ENCODE data around the gene ALDH3B2.
"Not testable (repeated sequence)": the region's sequence is repeated elsewhere in the genome, so short reads cannot be mapped to it uniquely, and the experiment has no call there.

ALDH3B2 gene

DNA sequence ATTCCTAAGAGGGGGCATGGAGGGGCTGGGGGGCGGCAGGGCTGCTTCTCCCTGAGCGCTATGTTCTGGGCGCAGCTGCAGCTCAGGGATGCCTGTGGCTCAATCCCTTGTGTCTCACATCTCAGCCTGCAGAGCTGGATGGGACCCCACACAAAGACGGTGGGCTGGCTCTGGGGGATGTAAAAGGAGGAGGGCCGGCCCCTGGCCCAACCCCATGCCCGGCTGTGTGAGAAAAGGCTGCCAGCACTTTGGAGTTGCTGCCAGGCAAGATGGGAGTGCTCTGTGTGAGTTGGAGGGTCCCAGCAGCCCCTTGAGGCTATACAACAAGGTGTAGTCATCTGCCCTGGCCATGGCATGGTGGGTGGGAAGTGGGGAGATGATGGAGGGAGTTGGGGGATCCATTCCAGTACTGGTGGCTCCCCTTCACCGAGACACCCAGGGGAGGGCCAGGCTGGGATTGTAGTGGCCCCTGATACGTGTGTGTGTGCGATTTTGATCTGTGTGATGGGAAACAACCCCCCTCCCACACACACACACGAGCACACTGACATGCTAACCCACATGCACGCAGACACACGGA is 33.6 kb downstream of the ALDH3B2 start:
- Histone ChIP-seq H2AFZ (ENCODE audit: low read length, unreplicated experiment) (no peak overlapping the region), H3K79me2 (ENCODE audit: control insufficient read depth, insufficient read depth, low read length, unreplicated experiment) (no peaks in the 10 kb centered on the region), H3K4me1 (ENCODE audit: control insufficient read depth, insufficient read depth, low read length, unreplicated experiment) (no peaks in the 10 kb centered on the region), H3K27ac (ENCODE audit: low read depth, low read length) (no peak overlapping the region), H3K27me3 (ENCODE audit: insufficient read depth, low read length) (peaks cover 13% of the 10 kb centered on the region), H3K36me3 (ENCODE audit: insufficient read depth, low read length) (no peaks in the 10 kb centered on the region), H3K4me3 (ENCODE audit: low read depth, low read length) (no peak overlapping the region)

DNA sequence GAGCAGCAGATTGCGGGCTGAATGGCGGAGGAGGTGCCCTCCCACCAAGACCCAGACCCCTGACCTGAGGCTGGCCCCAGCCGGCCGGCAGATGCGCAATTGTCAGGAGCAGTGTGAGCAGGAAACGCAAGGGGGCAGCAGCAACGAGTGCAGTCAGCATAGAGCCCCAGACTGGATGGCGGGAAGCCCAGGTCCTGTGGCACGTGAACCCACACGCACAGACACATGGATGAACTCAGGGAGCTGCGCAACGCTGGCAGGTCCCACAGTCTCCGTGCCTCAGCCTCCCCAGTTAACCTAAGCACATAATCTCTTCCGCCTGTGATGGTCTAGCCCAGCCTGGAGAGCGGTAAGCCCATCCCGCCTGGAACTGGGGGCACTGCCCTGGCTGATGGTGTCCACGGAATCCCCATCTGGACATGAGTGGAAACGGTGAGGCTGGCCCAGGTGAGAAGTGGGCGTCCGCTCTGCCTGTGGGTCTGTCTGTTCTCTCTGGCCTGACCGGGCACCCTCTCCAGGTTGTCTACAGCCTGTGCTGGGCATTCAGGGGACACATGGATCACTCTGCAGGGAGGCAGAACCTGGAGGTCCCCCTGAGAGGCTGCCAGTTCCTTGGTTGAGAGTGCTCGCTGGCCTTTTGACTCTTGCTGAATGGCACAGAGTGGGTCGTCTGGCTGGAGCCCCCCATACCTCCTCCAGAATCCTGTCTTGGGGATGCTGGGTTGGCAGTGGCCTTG is 34.2 kb downstream of the ALDH3B2 start:
- no peak overlapping the region for H3K4me3 ChIP-seq (ENCODE audit: low read depth, low read length)
- H3K27me3 ChIP-seq (ENCODE audit: insufficient read depth, low read length): peaks cover 13% of the 10 kb centered on the region
- no peaks in the 10 kb centered on the region for H3K79me2 ChIP-seq (ENCODE audit: control insufficient read depth, insufficient read depth, low read length, unreplicated experiment)
- H3K36me3 ChIP-seq (ENCODE audit: insufficient read depth, low read length): no peaks in the 10 kb centered on the region
- H2AFZ ChIP-seq (ENCODE audit: low read length, unreplicated experiment): no peak overlapping the region
- H3K4me1 ChIP-seq (ENCODE audit: control insufficient read depth, insufficient read depth, low read length, unreplicated experiment): no peaks in the 10 kb centered on the region
- H3K27ac ChIP-seq (ENCODE audit: low read depth, low read length): no peak overlapping the region

DNA sequence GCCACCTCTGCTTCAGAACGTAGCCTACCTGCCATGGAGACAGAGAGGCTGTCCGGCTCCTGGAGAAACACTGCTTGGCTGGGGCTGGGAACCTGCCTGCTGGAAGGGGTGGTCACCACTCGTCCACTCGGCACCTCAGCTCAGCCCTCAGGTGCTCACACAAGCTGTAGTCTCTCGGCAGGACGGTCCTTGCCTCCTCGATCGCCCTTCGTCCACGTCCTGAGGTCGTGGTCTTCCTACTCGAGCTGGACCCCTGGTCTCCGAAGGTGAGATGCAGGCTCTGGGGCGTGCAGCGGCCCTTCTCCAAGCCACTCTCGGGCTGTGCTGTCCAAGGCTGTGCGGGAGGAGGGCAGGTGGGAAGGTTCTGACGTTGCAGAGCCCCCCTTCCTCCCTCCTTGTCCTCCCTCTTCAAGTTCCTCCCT is 35.0 kb downstream of the ALDH3B2 start, which contains the start of gene TBX10:
Gene TBX10, minus strand, starts transcription at position 326 of the 422 bp plus-strand sequence. Its CDS starts 291 bp downstream, at position 35.
- Histone ChIP-seq H3K79me2 (ENCODE audit: control insufficient read depth, insufficient read depth, low read length, unreplicated experiment) (no peaks in the 10 kb centered on the region), H3K36me3 (ENCODE audit: insufficient read depth, low read length) (no peaks in the 10 kb centered on the region), H3K4me1 (ENCODE audit: control insufficient read depth, insufficient read depth, low read length, unreplicated experiment) (no peaks in the 10 kb centered on the region), H3K27ac (ENCODE audit: low read depth, low read length) (no peak within 1 kb of the TSS), H2AFZ (ENCODE audit: low read length, unreplicated experiment) (no peak within 1 kb of the TSS), H3K27me3 (ENCODE audit: insufficient read depth, low read length) (peaks cover 13% of the 10 kb centered on the region), H3K4me3 (ENCODE audit: low read depth, low read length) (no peak within 1 kb of the TSS)

DNA sequence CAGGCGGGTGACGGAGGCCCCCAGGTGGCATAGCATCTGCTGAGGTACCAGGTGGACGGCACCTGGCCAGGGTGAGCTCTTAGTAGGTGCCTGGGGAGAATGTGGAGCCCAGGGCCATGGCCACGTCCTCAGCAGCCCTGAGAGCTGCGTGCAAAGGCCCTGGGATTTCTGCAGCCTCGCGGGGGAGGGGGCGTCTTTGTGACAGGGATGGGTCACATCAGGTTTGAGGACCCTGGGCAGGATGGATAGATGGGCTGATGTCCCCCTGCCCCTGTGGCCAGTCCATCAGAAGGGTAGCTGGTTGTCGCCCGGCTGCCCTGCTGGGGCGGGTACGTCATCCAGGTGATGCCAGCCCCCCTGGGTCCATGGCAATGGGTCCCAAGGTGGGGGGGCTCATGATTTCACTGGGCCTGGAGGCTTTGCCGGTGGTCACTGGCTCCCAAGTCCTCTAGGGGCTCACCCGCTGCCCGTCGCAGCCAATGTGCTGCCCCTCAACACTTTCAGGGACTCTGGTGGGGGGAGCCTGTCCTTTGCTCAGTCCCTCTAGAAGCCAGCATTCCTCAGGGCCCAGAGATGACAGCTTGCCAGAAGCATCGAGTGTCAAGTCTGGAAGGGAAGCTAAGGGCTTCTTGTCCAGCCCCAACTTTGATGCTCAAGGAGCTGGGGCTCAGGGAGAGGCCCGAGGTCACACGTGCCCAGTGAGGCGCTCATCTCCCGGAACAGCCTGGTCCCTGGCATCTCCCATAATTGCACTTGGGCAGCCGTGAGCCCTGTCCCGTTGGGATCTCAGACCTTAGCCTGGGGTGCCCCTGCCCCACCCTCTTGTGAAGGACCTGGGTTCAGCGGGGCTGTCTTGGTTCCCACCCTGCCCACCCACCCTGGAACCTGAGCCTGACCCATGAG is 35.6 kb downstream of the ALDH3B2 start:
- Histone ChIP-seq H3K27ac (ENCODE audit: low read depth, low read length) (no peak overlapping the region), H3K36me3 (ENCODE audit: insufficient read depth, low read length) (no peaks in the 10 kb centered on the region), H3K27me3 (ENCODE audit: insufficient read depth, low read length) (peaks cover 13% of the 10 kb centered on the region), H3K4me3 (ENCODE audit: low read depth, low read length) (no peak overlapping the region), H3K79me2 (ENCODE audit: control insufficient read depth, insufficient read depth, low read length, unreplicated experiment) (no peaks in the 10 kb centered on the region), H2AFZ (ENCODE audit: low read length, unreplicated experiment) (no peak overlapping the region), H3K4me1 (ENCODE audit: control insufficient read depth, insufficient read depth, low read length, unreplicated experiment) (no peaks in the 10 kb centered on the region)

DNA sequence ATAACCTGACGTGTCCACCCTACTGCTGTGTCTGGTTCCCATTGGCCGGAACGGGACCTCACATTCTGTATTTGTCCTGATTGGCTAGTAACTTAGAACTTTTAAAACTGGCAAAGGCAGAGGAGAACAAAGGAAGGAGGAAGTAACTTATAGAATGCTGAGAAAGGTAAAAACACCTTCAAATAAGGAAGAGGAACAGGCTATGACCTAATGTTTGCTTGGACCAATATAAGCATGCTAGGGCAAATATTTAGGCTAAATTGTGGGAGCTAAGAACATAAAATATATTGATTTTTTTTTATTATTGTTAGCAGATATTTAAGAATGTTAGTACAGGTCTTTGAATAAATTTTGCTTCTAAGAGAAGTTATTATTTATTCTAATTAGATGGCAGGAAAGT is 37.0 kb downstream of the ALDH3B2 start:
- not testable (repeated sequence) for H3K4me1 ChIP-seq (ENCODE audit: control insufficient read depth, insufficient read depth, low read length, unreplicated experiment); H2AFZ ChIP-seq (ENCODE audit: low read length, unreplicated experiment); H3K79me2 ChIP-seq (ENCODE audit: control insufficient read depth, insufficient read depth, low read length, unreplicated experiment); H3K27ac ChIP-seq (ENCODE audit: low read depth, low read length); H3K36me3 ChIP-seq (ENCODE audit: insufficient read depth, low read length); H3K4me3 ChIP-seq (ENCODE audit: low read depth, low read length)
- peaks cover 13% of the 10 kb centered on the region for H3K27me3 ChIP-seq (ENCODE audit: insufficient read depth, low read length)

DNA sequence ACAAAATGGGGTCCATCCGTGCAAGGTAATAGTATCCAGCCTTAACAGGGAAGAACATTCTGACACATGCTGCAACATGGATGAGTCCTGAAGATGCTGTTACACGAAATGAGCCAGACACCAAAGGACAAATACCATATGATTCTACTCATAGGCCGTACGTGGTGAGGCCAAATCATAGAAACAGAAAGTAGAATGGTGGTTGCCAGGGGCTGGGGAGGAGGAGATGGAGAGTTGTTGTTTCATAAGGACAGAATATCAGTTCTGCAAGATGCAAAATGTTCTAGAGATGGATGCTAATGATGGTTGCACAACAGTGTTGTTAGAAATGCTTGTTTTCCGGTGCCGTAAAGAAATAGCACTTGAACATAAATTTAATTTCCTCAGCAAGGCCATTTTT is 37.5 kb downstream of the ALDH3B2 start:
- Histone ChIP-seq H3K79me2 (ENCODE audit: control insufficient read depth, insufficient read depth, low read length, unreplicated experiment) (no peaks in the 10 kb centered on the region), H2AFZ (ENCODE audit: low read length, unreplicated experiment) (no peak overlapping the region), H3K4me1 (ENCODE audit: control insufficient read depth, insufficient read depth, low read length, unreplicated experiment) (no peaks in the 10 kb centered on the region), H3K4me3 (ENCODE audit: low read depth, low read length) (no peak overlapping the region), H3K27ac (ENCODE audit: low read depth, low read length) (no peak overlapping the region), H3K27me3 (ENCODE audit: insufficient read depth, low read length) (peaks cover 13% of the 10 kb centered on the region), H3K36me3 (ENCODE audit: insufficient read depth, low read length) (no peaks in the 10 kb centered on the region)

DNA sequence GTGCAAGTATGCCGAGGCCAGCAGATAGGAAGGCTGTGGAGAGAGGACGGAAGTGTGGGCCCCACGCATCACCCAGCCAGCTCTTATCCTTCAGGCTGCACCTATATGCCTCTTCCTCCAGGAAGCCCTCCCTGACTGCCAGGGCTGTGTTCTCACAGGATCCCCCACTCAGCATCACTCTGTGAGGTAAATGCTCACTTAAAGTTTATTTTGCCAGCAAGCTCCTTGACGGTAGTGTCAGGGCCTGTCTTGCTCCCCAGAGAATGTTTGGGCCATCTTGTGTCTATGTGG is 39.2 kb downstream of the ALDH3B2 start:
- Histone ChIP-seq H3K79me2 (ENCODE audit: control insufficient read depth, insufficient read depth, low read length, unreplicated experiment) (no peaks in the 10 kb centered on the region), H3K36me3 (ENCODE audit: insufficient read depth, low read length) (no peaks in the 10 kb centered on the region), H3K4me1 (ENCODE audit: control insufficient read depth, insufficient read depth, low read length, unreplicated experiment) (peaks cover 4% of the 10 kb centered on the region), H3K27me3 (ENCODE audit: insufficient read depth, low read length) (peaks cover 4% of the 10 kb centered on the region), H3K4me3 (ENCODE audit: low read depth, low read length) (no peak overlapping the region), H2AFZ (ENCODE audit: low read length, unreplicated experiment) (no peak overlapping the region), H3K27ac (ENCODE audit: low read depth, low read length) (no peak overlapping the region)

DNA sequence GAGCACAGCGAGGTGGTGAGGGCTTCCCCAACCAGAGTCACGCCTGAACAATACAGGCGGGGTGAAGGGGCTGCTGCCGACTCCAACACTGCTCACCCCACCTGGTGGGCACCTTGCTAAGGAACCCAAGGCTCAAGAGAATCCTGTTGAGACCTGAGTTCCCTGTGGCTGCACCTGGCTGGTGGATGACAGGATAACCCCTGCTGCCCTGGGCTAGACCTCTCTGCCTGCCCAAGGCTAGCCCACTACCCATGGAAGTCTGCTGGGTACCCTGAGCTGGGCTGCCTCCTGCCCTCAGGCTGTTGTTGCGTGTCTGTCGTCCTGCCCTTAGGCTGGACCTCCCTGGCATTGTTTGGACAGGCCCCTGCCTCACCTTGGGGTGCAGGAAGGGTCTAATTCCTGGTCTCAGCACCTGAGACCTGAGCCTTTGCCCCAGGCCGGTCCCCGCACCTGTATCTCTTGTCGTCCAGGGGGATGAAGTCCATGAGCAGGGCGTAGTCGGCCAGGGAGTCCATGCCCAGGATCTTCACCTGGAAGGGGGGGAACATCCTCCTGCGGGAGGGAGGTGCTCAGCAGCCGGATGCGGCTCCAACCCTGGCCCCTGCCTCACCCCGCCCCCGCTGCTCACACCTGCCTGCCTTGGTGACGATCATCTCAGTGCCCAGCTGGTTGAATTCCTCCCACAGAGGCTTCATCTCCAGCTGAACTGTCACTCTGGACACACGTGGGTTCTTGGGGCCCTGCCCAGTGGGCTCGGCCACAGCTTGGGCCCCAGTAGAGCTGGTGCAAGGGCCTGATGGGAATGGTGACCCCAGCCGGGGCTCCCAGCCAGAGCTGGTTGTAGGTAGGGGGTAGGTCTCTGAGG is 39.8 kb downstream of the ALDH3B2 start:
- Histone ChIP-seq H2AFZ (ENCODE audit: low read length, unreplicated experiment) (no peak overlapping the region), H3K36me3 (ENCODE audit: insufficient read depth, low read length) (no peaks in the 10 kb centered on the region), H3K27me3 (ENCODE audit: insufficient read depth, low read length) (peaks cover 2% of the 10 kb centered on the region), H3K27ac (ENCODE audit: low read depth, low read length) (no peak overlapping the region), H3K4me3 (ENCODE audit: low read depth, low read length) (no peak overlapping the region), H3K4me1 (ENCODE audit: control insufficient read depth, insufficient read depth, low read length, unreplicated experiment) (peaks cover 4% of the 10 kb centered on the region), H3K79me2 (ENCODE audit: control insufficient read depth, insufficient read depth, low read length, unreplicated experiment) (no peaks in the 10 kb centered on the region)

DNA sequence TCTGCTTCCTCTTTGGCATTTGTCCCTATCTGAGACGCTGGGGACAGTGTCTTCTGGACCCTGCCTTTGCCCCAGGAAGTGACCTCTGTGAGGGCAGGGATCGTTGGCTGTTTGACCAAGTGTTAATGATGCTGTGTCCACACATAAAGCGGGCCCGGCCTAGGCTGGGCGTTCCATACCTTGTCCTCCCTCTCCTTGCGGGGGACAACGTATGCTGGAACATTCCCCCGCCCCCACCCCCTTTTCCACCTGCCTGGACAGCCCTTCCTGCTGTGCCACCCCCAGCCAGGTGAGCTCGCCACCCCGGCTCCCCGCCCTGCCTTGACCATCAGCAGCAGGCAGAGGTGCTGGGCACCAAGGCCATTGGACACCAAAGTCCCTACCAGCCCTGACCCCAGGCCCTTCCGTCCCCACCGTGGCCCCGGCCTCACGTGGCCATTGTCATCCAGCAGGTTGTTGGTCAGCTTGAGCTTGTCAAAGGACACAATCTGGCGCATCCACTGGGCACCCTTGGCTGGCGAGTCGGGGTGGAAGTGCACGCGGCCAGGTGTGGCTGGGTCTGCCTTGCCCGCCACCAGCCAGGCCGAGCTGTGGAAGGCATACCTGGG is 40.6 kb downstream of the ALDH3B2 start:
- Histone ChIP-seq H3K36me3 (ENCODE audit: insufficient read depth, low read length) (no peaks in the 10 kb centered on the region), H2AFZ (ENCODE audit: low read length, unreplicated experiment) (no peak overlapping the region), H3K79me2 (ENCODE audit: control insufficient read depth, insufficient read depth, low read length, unreplicated experiment) (no peaks in the 10 kb centered on the region), H3K4me3 (ENCODE audit: low read depth, low read length) (no peak overlapping the region), H3K4me1 (ENCODE audit: control insufficient read depth, insufficient read depth, low read length, unreplicated experiment) (peaks cover 4% of the 10 kb centered on the region), H3K27ac (ENCODE audit: low read depth, low read length) (no peak overlapping the region), H3K27me3 (ENCODE audit: insufficient read depth, low read length) (no peaks in the 10 kb centered on the region; the same call in 1 of the 2 replicates)
